ENCODE measurements around the gene OR10J1.

GRCh38 chr1:159469921-159470533 lies 30.5 kb downstream of the OR10J1 start:
- TF ChIP-seq, protein P1, sequence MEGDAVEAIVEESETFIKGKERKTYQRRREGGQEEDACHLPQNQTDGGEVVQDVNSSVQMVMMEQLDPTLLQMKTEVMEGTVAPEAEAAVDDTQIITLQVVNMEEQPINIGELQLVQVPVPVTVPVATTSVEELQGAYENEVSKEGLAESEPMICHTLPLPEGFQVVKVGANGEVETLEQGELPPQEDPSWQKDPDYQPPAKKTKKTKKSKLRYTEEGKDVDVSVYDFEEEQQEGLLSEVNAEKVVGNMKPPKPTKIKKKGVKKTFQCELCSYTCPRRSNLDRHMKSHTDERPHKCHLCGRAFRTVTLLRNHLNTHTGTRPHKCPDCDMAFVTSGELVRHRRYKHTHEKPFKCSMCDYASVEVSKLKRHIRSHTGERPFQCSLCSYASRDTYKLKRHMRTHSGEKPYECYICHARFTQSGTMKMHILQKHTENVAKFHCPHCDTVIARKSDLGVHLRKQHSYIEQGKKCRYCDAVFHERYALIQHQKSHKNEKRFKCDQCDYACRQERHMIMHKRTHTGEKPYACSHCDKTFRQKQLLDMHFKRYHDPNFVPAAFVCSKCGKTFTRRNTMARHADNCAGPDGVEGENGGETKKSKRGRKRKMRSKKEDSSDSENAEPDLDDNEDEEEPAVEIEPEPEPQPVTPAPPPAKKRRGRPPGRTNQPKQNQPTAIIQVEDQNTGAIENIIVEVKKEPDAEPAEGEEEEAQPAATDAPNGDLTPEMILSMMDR (optimal IDR thresholded peaks at IDR 0.05 in 1 of 3, IDR thresholded peaks at IDR 0.05 in 1 of 3, conservative IDR thresholded peaks at IDR 0.05 in 1 of 3; ENCODE audit: extremely low read depth in 1 of 3, insufficient read depth in 2 of 3, low read length in 3 of 3), result no peak
- no peak for TF ChIP-seq EZH2 (IDR thresholded peaks at IDR 0.05; ENCODE audit: low read length)

All from keratinocyte (primary cell).